Right lobe of liver (tissue), 4 donors: ENCODE results near the gene COX10.

ENCODE experiments used
- CTCF ChIP-seq, 4 donors: fragments of 200-600 bp in 3 of 4; fragments of 450-650 bp in 1 of 4; IDR thresholded peaks; one replicate each; pipeline versions ENCODE4 v1.5.1 to v1.8.0; 2016 to 2022; ENCODE audit warnings: antibody characterized with exemption in 4 of 4, mild to moderate bottlenecking in 2 of 4
- POLR2A ChIP-seq: fragments of 450-650 bp; IDR thresholded peaks from one replicate; pipeline ENCODE4 v1.6.1; 2017; ENCODE audit warnings: antibody characterized with exemption, mild to moderate bottlenecking
- donor health status: DM: no; HTN: no; CAD: no.
- donor health status: DM: no; HTN: no; CAD: no.
- donor health status: DM: no; HTN: yes; CAD: no.

GRCh38 chr17:14197057-14197456, 127.8 kb downstream of the COX10 start:
- no peak for TF ChIP-seq CTCF (IDR thresholded peaks at IDR 0.05)
- no peak for TF ChIP-seq POLR2A
